GM12891 (cell line): ENCODE data around the gene NEDD4.
"Not testable (repeated sequence)": the region's sequence is repeated elsewhere in the genome, so short reads cannot be mapped to it uniquely, and the experiment has no call there.

Experiments used
- DNase-seq: peaks from one replicate; pipeline ENCODE4 v3.0.0; 2011; ENCODE audit warnings: low spot score; ENCODE audit not compliant: insufficient read length
- FAIRE-seq: peaks from 2 replicates; lab custom pipeline; 2011; peaks lifted over from hg19 to GRCh38; lab: Jason Lieb, UNC
- PAX5 ChIP-seq: IDR thresholded peaks from 2 replicates; pipeline ENCODE4 v1.6.1; 2011; ENCODE audit warnings: low read length, moderate library complexity, mild to moderate bottlenecking; ENCODE audit not compliant: insufficient read depth, severe bottlenecking
- POLR2A ChIP-seq: IDR thresholded peaks from 2 replicates; pipeline ENCODE4 v1.6.1; 2011; ENCODE audit warnings: low read depth, low read length, control low read depth
- POLR2AphosphoS5 ChIP-seq: IDR thresholded peaks from 2 replicates; pipeline ENCODE4 v1.6.1; 2011; ENCODE audit warnings: low read depth, low read length, control low read depth
- POU2F2 ChIP-seq: IDR thresholded peaks from 2 replicates; pipeline ENCODE4 v1.6.1; 2011; ENCODE audit warnings: low read depth, mild to moderate bottlenecking, control low read depth, low read length, moderate library complexity
- SPI1 ChIP-seq: IDR thresholded peaks from 2 replicates; pipeline ENCODE4 v1.6.1; 2011; ENCODE audit warnings: low read depth, low read length, control low read depth
- TAF1 ChIP-seq: IDR thresholded peaks from 2 replicates; pipeline ENCODE4 v1.6.1; 2011; ENCODE audit warnings: low read depth, low read length, control low read depth

Gene NEDD4

GRCh38 chr15:55789066-55789660 lies 204.2 kb downstream of the NEDD4 start:
- DNase-seq (no peak), FAIRE-seq (no peak)
- TF ChIP-seq TAF1, result no peak
- TF ChIP-seq PAX5, result no peak
- no peak for TF ChIP-seq SPI1
- no peak for TF ChIP-seq POLR2AphosphoS5
- TF ChIP-seq POU2F2, result no peak
- TF ChIP-seq POLR2A, result no peak

GRCh38 chr15:55786341-55786740 lies 207.1 kb downstream of the NEDD4 start:
- FAIRE-seq, result no peak
- TF ChIP-seq SPI1, result no peak
- no peak for TF ChIP-seq POLR2AphosphoS5
- TF ChIP-seq PAX5, result no peak
- no peak for TF ChIP-seq TAF1
- TF ChIP-seq POU2F2, result no peak
- no peak for DNase-seq

GRCh38 chr15:55785593-55785992 lies 207.8 kb downstream of the NEDD4 start:
- DNase-seq, FAIRE-seq: not testable (repeated sequence)

- FAIRE-seq, result no peak
- DNase-seq, result no peak
- TF ChIP-seq POU2F2 (no peak), POLR2A (no peak), PAX5 (no peak), POLR2AphosphoS5 (no peak), TAF1 (no peak), SPI1 (no peak)
These were observed 209.1 kb downstream of the NEDD4 start for GRCh38 chr15:55784286-55784685.

GRCh38 chr15:55782901-55783300 lies 210.5 kb downstream of the NEDD4 start:
- TF ChIP-seq POU2F2, result no peak
- TF ChIP-seq POLR2AphosphoS5, result no peak
- no peak for TF ChIP-seq TAF1
- no peak for FAIRE-seq
- no peak for DNase-seq

GRCh38 chr15:55780292-55780691 lies 213.1 kb downstream of the NEDD4 start:
- FAIRE-seq, result no peak
- TF ChIP-seq PAX5 (no peak), POU2F2 (no peak), TAF1 (no peak), POLR2AphosphoS5 (no peak), POLR2A (no peak), SPI1 (no peak)
- no peak for DNase-seq

GRCh38 chr15:55778932-55779331 lies 214.5 kb downstream of the NEDD4 start:
- no peak for FAIRE-seq

More at GRCh38 chr15:55778932-55779331, 214.5 kb downstream of the NEDD4 start:
- no peak for DNase-seq
- TF ChIP-seq POLR2AphosphoS5, result no peak
- TF ChIP-seq PAX5, result no peak
- no peak for TF ChIP-seq SPI1
- no peak for TF ChIP-seq POLR2A
- TF ChIP-seq POU2F2, result no peak
